ENCODE measurements around the gene NUP107. TPM values are rescaled to one million over a fixed set of nuclear protein-coding genes. Genes with fewer than 3 reads are reported as not detected.

Gene NUP107
- total RNA-seq, 2 donors from 2014 or later, result 31.3 to 56.6 TPM

DNA sequence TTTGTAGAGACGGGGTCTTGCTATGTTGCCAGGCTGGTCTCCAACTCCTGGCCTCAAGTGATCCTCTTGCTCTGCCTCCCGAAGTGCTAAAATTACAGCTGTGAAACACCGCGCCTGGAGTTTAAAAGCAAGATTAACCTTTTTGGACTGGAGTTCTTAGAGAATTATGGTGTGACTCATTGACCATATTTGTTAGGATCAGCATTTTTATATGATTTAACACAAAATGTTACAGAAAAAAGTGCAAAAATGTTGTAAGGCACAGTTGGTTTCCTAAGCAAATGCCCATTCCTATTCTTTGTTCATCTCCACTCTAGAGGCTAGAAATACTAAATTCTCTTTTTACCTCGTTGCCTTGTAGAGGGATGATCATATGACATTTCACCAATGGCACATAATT, 86.8 kb downstream of the NUP107 start:
- TF ChIP-seq, protein P1, sequence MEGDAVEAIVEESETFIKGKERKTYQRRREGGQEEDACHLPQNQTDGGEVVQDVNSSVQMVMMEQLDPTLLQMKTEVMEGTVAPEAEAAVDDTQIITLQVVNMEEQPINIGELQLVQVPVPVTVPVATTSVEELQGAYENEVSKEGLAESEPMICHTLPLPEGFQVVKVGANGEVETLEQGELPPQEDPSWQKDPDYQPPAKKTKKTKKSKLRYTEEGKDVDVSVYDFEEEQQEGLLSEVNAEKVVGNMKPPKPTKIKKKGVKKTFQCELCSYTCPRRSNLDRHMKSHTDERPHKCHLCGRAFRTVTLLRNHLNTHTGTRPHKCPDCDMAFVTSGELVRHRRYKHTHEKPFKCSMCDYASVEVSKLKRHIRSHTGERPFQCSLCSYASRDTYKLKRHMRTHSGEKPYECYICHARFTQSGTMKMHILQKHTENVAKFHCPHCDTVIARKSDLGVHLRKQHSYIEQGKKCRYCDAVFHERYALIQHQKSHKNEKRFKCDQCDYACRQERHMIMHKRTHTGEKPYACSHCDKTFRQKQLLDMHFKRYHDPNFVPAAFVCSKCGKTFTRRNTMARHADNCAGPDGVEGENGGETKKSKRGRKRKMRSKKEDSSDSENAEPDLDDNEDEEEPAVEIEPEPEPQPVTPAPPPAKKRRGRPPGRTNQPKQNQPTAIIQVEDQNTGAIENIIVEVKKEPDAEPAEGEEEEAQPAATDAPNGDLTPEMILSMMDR (IDR thresholded peaks at IDR 0.05), result no peak
- no peak overlapping the region for H3K4me3 ChIP-seq
- no peaks in the 10 kb centered on the region for H3K4me1 ChIP-seq
- H3K9me3 ChIP-seq, result no peaks in the 10 kb centered on the region
- H3K36me3 ChIP-seq, result no peaks in the 10 kb centered on the region
- no peaks in the 10 kb centered on the region for H3K27me3 ChIP-seq
- no peak for DNase-seq
- no peak overlapping the region for H3K27ac ChIP-seq
- intact Hi-C loops (cut with DNase I), result no loop called here
- no peak overlapping the region for H3K9ac ChIP-seq (ENCODE audit: low read depth in 2 of 2, low read length in 2 of 2)

DNA sequence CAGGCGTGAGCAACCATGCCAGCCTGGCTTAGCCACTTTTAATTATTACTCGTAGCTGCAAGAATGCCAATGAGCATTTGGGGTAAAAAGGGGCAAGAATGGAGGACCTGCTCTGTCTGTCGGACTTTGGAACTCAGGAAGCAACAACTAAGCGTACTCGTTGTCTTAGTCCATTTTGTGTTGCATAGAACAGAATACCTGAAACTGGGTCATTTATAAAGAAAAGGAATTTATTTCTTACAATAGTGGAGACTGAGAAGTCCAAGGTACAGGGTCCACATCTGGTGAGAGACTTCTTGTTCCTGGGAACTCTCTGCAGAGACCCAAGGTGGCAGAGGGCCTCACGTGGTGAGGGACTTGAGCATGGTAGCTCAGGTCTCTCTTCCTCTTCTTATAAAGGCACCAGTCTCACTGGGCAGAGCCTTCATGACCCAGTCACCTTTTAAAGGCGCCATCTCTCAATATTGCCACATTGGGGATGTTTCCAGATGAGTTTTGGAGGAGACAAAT, 88.4 kb downstream of the NUP107 start:
- Histone ChIP-seq H3K27me3 (no peaks in the 10 kb centered on the region), H3K9me3 (no peaks in the 10 kb centered on the region), H3K4me3 (no peak overlapping the region), H3K36me3 (no peaks in the 10 kb centered on the region), H3K9ac (ENCODE audit: low read depth in 2 of 2, low read length in 2 of 2) (no peak overlapping the region), H3K27ac (no peak overlapping the region), H3K4me1 (no peaks in the 10 kb centered on the region)
- intact Hi-C loops (cut with DNase I), result no loop called here
- TF ChIP-seq, protein P1 (IDR thresholded peaks at IDR 0.05), result no peak
- DNase-seq, result no peak

- H3K9ac ChIP-seq (ENCODE audit: low read depth in 2 of 2, low read length in 2 of 2), result no peak overlapping the region
- TF ChIP-seq, protein P1 (IDR thresholded peaks at IDR 0.05), result no peak
- intact Hi-C loops (cut with DNase I), result no loop called here
- H3K27me3 ChIP-seq, result no peaks in the 10 kb centered on the region
- DNase-seq, result no peak
- H3K27ac ChIP-seq, result no peak overlapping the region
- no peaks in the 10 kb centered on the region for H3K9me3 ChIP-seq
- H3K4me3 ChIP-seq, result no peak overlapping the region
- no peaks in the 10 kb centered on the region for H3K36me3 ChIP-seq
- no peaks in the 10 kb centered on the region for H3K4me1 ChIP-seq
Observed at GRCh38 chr12:68776976-68777610, 90.3 kb downstream of the NUP107 start.

DNA sequence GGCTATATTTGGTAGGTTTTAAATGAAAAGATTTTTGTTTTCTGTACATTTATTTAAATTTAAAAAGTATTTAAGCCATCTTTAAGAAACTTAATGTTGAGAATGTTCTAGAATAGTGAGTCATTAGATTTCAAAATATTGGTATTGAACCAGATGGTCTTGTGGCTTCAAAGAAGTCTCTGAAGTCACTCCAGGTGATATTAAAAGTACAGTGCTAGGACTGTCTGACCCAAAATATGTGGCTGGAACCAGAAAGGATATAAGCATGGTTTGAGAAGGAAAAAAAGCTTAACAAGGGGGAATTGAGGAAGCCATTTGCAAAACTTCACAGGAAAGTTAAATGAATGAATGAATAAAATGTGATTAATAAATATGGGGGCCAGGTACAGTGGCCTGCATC, 92.5 kb downstream of the NUP107 start:
- no peak for DNase-seq
- intact Hi-C loops (cut with DNase I), result no loop called here
- Histone ChIP-seq H3K36me3 (no peaks in the 10 kb centered on the region), H3K27ac (no peak overlapping the region), H3K9ac (ENCODE audit: low read depth in 2 of 2, low read length in 2 of 2) (no peak overlapping the region), H3K27me3 (no peaks in the 10 kb centered on the region), H3K4me1 (no peaks in the 10 kb centered on the region), H3K9me3 (no peaks in the 10 kb centered on the region), H3K4me3 (no peak overlapping the region)
- TF ChIP-seq, protein P1 (IDR thresholded peaks at IDR 0.05), result no peak

- H3K9ac ChIP-seq (ENCODE audit: low read depth in 2 of 2, low read length in 2 of 2), result no peak overlapping the region
- intact Hi-C loops (cut with DNase I), result no loop called here
- H3K9me3 ChIP-seq, result no peaks in the 10 kb centered on the region
- no peaks in the 10 kb centered on the region for H3K27me3 ChIP-seq
- no peak overlapping the region for H3K4me3 ChIP-seq
- no peaks in the 10 kb centered on the region for H3K4me1 ChIP-seq
- H3K36me3 ChIP-seq, result no peaks in the 10 kb centered on the region
- H3K27ac ChIP-seq, result no peak overlapping the region
- TF ChIP-seq, protein P1 (IDR thresholded peaks at IDR 0.05), result no peak
- no peak for DNase-seq
Observed at GRCh38 chr12:68780731-68781130, 94.0 kb downstream of the NUP107 start.

All from colonic mucosa (tissue), 4 donors.